ENCODE data around the gene SAMD4B. TPM values are rescaled to one million over a fixed set of nuclear protein-coding genes. Genes with fewer than 3 reads are reported as not detected.
"Not testable (repeated sequence)": the region's sequence is repeated elsewhere in the genome, so short reads cannot be mapped to it uniquely, and the experiment has no call there.

SAMD4B gene
- polyA plus RNA-seq, 1 donor = 112 TPM

DNA sequence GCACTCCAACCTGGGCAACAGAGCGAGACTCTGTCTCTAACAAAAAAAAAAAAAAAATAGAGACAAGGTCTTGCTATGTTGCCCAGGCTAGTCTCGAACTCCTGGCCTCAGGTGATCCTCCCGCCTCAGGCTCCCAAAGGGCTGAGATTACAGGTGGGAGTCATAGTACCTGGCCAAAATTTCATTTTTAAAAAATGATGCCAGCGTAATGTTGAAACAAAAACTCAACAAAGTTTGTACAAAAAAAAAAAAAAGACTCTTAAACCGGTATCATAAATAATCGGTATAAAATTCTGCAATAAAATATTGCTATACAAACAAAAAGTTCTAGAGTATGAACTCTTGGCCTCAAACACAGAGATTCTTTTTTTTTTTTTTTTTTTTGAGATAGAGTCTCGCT, 9.9 kb upstream of the SAMD4B start:
- no peak for DNase-seq

DNA sequence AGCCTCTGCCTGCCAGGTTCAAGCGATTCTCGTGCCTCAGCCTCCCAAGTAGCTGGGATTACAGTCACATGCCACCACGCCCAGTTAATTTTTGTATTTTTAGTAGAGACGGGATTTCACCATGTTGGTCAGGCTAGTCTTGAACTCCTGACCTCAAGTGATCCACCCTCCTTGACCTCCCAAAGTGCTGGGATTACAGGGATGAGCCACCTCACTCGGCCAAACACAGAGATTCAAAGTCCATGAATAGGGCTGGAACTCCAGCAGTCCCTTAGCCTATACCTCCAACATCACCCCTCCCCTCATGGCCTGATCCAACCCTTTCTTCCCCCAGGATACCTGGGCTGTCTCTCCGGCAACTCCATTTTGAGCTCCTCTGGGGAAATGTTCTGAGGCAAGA, 9.5 kb upstream of the SAMD4B start:
- DNase-seq = not testable (repeated sequence)

DNA sequence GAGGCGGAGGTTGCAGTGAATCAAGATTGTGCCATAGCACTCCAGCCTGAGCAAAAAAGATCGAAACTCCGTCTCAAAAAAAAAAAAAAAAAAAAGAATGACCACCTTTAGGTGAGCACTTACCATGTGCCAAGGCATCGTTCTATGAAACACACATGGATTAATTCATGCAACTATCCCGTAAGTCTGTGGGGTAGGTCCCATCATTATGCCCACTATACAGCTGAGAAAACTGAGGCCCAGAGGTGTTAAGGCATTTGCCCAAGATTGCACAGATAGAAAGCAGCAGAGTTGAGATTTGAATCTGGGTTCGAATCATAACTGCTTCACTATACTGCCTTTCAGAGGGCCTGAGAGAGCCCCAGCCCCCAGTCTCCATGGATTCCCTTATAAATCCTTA, 8.7 kb upstream of the SAMD4B start:
- DNase-seq = no peak

DNA sequence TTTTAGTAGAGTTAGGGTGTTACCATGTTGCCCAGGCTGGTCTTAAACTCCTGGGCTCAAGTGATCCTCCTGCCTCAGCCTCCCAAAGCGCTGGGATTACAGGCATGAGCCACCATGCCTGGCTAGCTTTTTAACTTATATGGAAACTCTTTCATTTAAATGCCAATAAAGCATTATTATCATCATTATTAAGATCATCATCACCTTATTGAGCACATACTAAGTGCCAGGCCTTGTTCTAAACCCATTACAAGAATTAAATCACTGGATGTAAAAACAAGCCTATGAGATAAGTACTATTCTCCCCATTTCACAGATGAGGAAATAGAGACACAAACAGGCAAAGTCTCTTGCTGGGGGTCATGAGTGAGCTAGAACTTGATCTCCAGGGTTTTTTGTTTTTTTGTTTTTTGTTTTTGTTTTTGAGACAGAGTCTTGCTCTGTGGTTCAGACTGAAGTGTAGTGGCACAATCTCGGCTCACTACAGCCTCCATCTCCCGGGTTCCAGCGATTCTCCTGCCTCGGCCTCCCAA, 7.7 kb upstream of the SAMD4B start:
- DNase-seq = no peak

DNA sequence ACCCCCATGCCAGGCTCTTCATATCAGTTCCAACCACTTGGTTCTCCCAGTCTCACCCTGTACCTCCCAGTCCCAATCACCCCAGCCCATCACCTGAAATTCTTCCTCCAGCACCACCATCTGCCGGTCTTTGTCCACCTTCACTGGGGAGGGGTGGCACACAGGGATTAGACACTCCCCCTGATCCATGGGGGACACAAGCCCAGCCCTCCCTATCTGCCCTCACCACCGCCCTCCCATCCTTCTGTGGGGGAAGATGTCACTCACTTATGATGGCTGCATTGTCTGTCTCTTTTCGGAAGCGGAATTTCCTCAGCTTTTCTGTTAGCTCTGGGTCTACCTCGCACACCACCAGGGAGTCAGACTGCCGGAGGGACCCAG, 7.1 kb upstream of the SAMD4B start:
- DNase-seq = no peak

DNA sequence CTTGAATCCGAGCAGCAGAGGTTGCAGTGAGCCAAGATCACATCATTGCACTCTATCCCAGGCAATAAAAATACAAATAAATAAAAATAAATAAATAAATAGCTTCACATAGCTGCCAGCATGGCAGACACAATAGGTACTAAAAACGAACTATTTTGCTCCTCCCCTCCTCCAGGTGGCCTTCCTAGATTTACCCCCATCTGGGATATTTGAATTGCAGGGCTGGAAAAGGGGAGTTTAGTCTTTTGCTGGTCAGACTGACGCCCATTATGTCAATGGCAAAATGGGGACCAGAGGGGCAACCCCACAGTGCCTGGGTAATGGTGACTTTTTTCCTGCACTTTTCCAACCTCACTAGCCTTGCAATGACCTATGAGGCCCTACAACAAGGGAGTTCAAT, 5.7 kb upstream of the SAMD4B start:
- DNase-seq = no peak

DNA sequence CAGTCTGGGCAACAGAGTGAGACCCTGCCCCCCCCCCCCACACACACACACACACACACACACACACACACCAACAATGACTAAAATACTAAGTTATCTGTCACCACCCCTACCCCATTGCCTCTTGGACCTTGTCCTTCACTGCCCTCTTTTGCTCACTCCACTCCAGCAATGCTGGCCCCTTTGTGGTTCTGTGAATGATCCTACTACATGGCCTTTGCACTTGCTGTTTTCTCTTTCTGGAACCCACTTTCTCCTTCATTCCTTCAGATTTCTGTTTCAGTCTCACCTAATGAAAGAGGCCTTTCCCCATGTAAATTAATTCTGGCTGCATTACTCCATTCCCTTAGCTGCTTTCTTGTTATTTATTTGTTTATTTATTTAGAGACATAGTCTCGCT, 2.5 kb upstream of the SAMD4B start:
- no peak for DNase-seq

DNA sequence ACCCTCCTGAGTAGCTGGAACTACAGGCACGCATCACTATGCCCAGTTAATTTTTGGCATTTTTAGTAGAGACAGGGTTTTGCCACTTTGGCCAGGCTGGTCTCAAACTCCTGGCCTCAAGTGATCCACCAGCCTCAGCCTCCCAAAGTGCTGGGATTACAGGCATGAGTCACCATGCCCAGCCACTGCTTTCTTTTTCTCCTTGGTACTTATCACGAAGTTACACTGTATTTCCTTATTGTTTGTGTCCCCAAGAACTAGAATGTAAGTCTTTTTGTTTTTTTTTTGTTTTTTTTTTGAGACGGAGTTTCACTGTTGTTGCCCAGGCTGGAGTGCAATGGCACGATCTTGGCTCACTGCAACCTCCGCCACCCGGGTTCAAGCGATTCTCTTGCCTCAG, 2.1 kb upstream of the SAMD4B start:
- DNase-seq = not testable (repeated sequence)

DNA sequence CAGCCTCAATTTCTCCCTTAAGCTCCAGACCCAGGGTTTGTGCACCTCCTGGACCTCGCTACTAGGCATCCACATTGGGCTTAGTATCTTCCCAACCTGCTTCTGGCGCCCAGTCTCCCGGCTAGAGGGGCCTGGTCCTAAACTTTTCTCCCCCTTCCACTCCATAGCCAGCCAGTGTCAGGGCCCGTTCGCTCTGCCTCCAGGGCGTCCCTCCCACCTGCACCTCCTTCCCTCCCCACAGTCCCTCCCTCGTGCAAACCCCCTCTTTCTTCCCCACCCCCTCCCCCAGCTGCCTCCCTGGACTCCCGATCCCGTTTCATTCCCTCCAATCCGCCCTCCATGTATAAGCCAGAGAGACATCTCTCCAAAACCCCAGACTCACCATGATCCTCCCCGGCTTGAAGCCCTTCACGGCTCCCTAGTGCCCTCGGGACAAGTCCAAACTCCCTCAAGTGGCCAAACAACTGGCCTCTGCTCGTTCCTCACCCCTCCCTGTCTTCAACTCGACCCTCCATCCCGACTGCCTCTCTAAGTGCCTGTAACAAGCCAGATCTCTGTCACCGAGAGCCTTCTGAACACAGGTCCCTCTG, 997 bp upstream of the SAMD4B start:
- no peak for DNase-seq

DNA sequence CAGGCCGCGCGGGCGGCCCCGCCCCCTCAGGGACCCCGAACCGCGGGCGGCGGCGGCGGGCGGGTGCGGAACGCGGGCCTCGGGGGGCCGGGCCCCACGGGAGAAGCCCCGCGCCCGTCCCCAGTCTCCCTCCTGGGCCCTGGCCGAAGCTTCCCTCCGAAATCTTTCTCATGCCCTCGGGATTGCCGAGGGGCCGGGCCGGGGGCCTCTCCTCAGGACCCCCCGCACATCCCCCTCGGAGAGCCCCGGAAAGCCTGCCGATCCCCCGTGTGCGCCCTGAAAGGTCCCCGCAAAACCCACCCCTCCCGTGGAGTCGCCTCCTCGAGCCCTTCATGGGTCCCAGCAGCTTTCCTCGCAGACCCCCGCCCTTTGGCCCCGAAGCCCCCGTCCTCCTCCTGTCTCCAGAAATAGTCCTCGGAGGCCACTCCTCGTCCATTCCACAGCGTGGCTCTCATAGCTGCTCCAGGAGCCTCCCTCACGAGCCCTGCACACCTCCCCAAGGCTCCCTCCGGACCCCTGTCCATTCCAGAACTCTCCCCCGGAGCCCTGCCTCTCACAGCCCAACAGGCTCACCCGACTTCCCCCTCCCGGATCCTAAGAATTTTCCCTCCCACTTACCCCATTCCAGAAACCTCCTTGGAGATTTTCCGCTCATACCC, 555 bp downstream of the SAMD4B start:
- no peak for DNase-seq

DNA sequence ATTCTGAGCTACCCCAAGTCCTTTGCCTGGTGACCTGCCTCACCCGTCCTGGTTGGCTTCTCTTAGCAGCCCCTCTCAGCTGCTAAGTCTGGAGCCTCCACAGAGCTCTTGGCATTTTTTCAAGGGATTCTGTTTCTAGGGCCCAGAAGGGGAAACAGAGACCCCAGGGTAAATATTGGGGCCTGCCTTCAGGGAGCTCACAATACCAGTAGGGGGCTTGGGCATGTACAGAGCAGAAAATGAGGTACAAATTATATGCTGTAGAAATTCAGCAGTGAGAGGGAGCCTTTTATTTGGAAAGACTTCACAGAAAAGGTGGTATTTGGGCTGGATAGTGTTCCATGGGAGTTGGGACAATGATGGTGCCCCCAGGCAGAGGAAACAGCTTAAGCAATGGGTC, 3.7 kb downstream of the SAMD4B start:
- no peak for DNase-seq

DNA sequence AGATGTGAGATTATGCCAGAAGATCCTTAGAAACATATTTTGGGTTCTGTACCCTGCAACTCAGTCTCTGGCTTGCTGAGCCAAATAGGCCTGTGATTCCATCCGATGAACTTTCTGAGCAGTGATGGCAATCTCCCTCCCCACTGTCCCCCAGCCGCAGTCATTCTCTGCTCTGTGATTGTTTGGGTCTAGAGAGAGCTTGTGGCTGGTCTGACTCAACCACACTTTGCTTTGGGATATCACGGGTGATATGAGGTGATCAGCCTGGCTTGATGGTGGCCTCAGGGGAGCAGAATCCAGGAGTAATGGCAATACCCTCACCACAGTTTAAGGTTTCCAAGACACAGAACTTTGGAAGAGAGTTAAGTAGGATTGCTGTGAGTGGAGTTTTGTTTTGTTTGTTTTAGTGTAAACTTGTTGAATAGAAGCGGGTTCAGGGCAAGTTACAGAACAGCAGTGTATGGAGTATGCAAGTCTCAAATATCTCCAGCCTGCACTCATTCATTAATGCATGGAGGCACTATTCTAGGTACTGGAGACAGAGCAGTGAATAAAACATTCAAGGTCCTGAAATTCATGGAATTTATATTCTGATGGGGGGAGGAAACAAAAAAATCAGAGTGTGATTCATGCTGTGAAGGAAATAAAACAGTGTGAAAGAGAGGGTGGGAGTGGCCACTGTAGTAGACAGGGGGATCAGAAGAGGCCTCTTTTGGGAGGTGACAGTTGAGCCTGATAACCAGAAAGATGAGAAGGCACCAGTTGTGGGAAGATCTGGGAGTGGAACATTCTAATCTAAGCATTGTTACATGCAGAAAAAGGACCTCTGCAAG, 5.3 kb downstream of the SAMD4B start:
- no peak for DNase-seq

DNA sequence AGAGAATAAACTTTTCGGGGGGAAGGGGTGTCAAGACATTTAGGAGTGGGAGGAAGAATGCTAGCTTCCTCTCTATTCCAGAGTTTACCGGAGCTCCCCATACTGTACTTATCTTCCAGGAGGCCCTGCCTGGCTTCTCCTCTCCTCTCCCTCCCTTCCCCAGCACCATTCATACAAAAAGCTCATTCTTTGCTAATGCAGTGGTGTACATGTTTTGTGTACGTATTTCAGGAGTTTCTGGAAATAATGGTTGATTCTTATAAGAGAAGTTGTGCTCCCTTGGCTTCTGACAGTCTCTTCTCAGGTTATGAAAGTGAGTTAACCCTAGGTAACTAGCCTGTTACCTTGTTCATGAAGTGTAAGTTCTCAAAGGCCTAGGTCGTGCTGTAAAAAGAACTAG, 7.1 kb downstream of the SAMD4B start:
- DNase-seq = no peak

DNA sequence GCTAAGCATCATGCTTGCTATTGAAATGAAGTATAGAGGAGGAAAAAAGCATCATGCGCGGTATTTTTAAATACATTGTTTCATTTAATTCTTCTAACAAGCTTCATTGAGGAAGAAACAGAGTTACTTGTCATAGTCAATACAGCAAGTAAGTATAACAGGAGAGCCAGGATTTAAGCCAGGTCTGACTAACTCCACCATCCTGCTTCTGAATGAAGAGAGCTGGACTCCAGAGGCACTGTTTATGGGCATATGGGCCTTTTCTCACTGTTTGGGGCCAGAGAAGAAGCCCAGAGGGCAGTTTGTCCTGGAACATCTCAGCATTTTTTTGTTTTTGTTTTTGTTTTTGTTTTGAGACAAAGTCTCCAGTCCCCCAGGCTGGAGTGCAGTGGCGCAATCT, 7.9 kb downstream of the SAMD4B start:
- no peak for DNase-seq

DNA sequence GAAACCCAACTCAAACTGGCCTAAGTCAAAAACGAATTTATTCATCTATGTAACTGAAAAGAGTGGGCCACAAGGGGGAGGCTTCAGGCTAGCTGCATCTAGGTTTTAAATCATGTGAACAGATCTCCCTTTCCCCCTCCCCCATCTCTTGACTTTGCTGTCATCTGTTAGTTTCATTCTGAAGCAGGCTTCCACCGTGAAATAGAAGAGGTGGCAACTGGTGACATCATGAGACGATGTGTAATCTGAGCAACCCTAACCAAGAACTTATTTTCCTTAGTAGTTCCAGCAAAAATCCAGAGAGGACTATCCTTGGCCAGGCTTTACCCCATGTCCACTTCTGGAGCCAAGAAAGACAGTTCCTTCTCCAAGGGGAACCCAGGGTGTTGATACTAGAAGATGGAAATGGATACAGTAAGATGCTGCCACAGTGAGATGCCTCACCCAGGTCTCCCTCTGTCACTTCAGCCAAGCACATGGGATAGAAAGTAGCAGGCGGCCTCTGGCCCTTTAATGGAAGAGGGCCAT, 9.4 kb downstream of the SAMD4B start:
- DNase-seq = no peak

DNA sequence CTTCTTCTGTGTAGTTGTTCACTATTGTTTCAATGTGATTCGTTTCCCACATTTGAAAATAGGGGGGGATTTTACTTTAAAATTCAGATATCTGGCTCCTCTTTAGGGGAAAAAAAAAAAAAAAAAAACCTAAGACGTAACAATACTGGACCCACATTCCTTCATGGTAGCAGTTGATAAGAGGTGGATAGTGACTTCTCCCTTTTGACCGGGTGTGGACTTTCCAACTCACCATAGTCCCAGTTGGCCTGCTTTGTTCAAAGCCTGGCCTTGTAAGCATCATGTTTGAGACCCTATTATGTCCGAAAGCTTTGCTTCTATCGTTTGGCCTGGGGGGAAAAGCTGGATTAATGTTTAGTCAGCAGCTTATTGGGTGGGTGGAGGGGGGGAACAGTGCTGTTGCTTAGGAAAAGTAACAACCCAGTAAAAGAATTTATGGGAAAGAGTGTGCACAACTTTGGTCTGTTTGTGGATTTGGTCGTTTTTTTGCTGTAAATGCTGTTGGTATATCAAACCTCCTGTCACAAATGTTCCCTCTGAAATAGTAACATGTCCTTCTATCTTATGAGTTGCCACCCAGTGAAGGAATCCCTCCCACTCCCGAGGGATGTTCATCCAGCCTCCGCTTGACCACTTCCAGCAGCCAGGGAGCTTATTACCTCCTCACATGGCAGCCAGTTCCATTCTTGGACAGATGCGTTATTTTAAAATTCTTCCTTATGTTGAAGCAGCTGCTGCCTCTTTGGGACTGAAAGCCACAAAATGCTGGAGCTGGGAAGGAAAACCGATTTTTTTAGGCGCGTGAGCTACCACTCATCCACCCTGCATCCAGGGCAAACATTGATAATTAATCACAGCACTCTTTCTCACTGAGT, 10.4 kb downstream of the SAMD4B start:
- no peak for DNase-seq

DNA sequence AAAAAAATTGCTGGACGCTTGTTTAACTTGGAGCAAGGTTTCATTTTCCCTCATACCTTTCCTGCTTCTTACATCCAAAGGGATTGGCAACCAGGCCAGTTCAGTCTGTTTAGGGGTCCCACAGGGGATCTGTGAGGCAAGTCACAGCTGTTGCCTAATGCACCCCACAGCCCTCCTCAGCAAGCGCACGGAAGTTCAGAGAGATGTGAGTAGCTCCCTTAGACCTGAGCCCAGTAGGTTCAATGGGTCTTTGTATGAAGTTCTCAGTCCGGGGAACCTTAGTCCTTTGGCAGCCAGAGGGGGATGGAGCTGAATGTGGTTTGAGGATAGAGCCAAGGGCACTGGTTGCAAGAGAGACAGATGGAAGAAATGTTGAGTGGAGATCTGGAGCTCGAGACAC, 13.0 kb downstream of the SAMD4B start:
- DNase-seq = no peak

DNA sequence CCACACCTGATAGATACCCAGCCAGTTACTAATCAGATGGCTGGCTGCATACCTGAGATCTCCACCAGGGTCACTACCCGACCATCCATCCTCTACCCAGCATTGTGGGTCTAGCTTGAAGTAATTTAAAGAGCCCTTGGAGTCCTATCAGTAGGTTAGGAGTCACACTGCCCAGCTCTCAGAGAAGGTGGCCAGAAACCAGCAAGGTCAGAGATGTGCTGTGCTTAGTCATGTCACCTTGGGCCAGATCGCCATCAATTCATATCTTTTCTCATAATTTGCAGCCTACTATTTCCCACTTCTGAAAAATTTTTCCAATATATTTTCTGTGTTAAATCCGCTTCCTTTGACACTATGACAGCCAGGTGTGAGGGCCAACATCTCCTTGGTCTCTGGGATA, 13.9 kb downstream of the SAMD4B start:
- DNase-seq = no peak

DNA sequence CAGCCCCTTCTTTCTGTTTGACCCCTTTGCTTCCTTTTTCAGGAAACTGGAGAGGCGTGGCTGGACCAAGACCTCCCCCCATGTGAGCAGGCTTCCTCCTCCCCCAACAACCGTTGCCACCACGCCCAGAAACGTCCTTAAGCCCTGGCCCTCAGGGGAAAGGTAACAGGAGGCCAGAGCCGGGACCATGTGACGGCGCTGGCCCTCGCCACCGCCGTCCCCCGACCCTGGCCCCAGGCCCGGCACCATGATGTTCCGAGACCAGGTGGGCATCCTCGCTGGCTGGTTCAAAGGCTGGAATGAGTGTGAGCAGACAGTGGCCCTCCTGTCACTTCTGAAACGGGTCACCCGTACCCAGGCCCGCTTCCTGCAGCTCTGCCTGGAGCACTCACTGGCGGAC, 14.4 kb downstream of the SAMD4B start:
- DNase-seq = no peak

DNA sequence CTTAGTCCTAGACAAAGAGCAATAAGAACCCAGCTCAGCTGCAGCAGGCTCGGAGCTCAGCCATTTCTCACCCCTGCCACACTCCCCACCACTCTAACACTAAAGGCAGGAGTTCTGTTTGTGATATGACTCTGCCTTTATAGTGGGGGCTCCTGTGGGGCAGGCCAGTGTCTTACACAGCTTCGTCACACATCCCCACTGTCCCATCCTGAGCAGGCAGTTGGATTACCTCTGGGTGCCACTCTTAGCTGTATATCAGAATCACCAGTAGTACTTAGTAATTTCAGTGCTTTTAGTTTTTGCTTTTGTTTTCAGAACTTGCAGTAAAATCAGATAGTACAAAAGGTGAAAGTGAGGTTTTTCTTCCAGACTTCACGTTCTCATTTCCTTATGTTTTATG, 16.8 kb downstream of the SAMD4B start:
- no peak for DNase-seq

DNA sequence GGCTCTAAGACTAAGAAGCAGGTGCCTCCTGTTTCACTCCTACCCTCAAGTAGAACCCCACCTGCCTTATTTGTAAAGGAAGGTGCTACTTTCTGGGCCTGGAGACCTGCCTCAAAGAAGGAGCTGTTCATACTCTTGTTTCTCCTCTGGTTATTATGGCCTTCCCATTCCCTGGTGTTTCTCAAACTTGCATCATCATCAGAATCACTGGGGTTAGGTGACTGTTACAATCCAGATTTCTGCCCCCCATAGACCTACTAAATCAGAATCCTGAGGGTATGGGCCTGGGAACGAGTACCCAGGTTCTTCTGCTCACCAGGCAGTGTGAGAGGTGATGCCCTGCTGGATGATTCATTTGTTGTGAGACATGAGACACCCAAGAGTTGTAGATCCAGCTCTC, 18.4 kb downstream of the SAMD4B start:
- no peak for DNase-seq

All from left kidney (tissue), 2 donors.